Measurements from ENCODE around the gene MANEAL. TPM values are rescaled to one million over a fixed set of nuclear protein-coding genes. Genes with fewer than 3 reads are reported as not detected.

MANEAL gene
- total and polyA plus RNA-seq, 2 of the 4 experiments (the other 2 are of a cell fraction) = 0.54 to 0.55 TPM

DNA sequence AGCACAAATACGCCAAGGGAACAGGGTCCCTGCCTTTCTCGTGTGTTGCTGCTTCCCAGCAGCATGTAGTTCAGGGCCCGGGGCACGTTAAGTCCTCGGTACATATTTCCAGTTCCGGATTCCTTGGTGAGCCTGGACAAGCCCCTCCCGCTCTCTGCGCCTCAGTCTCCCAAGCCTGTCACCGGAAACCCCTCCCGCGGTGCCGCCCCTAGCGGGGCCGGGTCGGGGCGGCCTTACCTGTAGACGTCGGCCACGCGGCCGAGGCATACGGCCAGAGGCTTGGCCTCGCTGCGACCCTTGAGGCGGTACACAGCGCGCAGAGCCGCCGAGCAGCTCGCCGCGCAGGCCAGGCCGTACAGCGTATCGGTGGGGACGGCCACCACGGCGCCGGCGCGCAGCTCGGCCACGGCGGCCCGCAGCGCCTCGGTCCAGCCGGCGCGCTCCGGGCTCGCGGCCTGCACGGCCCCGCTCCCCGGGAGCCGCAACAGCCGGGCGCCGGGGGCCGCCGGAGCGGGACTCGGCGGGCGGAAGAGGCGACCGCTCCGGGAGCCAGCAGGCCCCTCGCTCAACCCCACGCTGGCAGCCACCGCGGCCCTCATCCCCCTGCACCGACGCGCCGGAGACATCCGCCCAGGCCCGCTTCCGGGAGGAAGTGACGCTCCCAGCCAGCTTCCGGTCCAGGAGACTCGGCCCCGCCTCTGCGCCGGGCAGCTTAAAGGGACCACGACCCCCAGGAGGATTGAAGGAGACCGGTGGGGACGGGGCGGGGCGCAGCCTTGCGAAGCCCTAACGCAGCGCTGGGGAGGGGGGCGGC lies 14.1 kb downstream of the MANEAL start, which contains the start of the genes C1orf122 and YRDC:
Gene C1orf122, plus strand, starts transcription at position 236 of the 814 bp plus-strand sequence. CDS start 615 bp downstream, outside the sequence.
Gene YRDC, minus strand, starts transcription at position 654 of the 814 bp plus-strand sequence. Its CDS starts 28 bp downstream, at position 626.
- Histone ChIP-seq H3K4me2 (ENCODE audit: low read depth, low read length) (peak within 1 kb of the TSS; percentile 90), H4K8ac (ENCODE audit: low read depth in 2 of 2, low read length in 2 of 2) (peak within 1 kb of the TSS; percentile 71 to 88), H3K18ac (ENCODE audit: low read depth, low read length) (no peak within 1 kb of the TSS; the same call in 1 of the 2 replicates), H4K91ac (ENCODE audit: insufficient read depth, low read depth, low read length) (peak within 1 kb of the TSS; percentile 44), H2AK5ac (ENCODE audit: low read depth, low read length) (peak within 1 kb of the TSS; percentile 79), H3K14ac (replicated peaks; ENCODE audit: low read depth, low read length) (peak within 1 kb of the TSS; percentile 78), H3K4me3 (ENCODE audit: insufficient read depth, low read depth, low read length) (peak within 1 kb of the TSS; percentile 90), H4K5ac (ENCODE audit: low read depth, low read length) (peak within 1 kb of the TSS; percentile 14), H2BK5ac (ENCODE audit: low read depth, low read length, poor library complexity, severe bottlenecking) (peak within 1 kb of the TSS; percentile 70), H3K4ac (ENCODE audit: low read depth, low read length) (peak within 1 kb of the TSS; percentile 85), H3K9ac (ENCODE audit: low read depth, low read length) (peak within 1 kb of the TSS; percentile 81), H3K4me1 (ENCODE audit: control insufficient read depth, insufficient read depth, low read length) (peaks cover 6% of the 10 kb centered on the region; the same call in 1 of the 2 replicates), H3K23ac (ENCODE audit: low read depth, low read length) (peak within 1 kb of the TSS; percentile 72), H2AK9ac (replicated peaks; ENCODE audit: low read depth, low read length, poor library complexity) (peak within 1 kb of the TSS; percentile 88), H2BK20ac (ENCODE audit: low read depth, low read length) (no peak within 1 kb of the TSS), H4K20me1 (ENCODE audit: insufficient read depth, low read length) (peaks cover 24% of the 10 kb centered on the region), H3K27me3 (ENCODE audit: control insufficient read depth, insufficient read depth, low read length) (no peaks in the 10 kb centered on the region), H3K56ac (ENCODE audit: extremely low read depth, insufficient read depth, low read length) (peak within 1 kb of the TSS; percentile 61; the same call in 1 of the 2 replicates), H2BK120ac (ENCODE audit: low read depth, low read length) (no peak within 1 kb of the TSS), H2AFZ (replicated peaks; ENCODE audit: low read length, poor library complexity) (peak within 1 kb of the TSS; percentile 94), H3K9me3 (ENCODE audit: control insufficient read depth, insufficient read depth, low read length) (no peaks in the 10 kb centered on the region), H3K79me1 (ENCODE audit: low read depth in 1 of 2, low read length in 2 of 2) (peaks cover 36 to 58% of the 10 kb centered on the region in 2 experiments), H2BK15ac (ENCODE audit: low read depth, low read length) (no peak within 1 kb of the TSS), H3K27ac (ENCODE audit: insufficient read depth, low read length) (peak within 1 kb of the TSS; percentile 88), H3K36me3 (ENCODE audit: control insufficient read depth, insufficient read depth, low read length) (peaks cover 30% of the 10 kb centered on the region), H3K9me1 (ENCODE audit: insufficient read depth, low read length) (peaks cover 5% of the 10 kb centered on the region; the same call in 1 of the 2 replicates)
- TSS peak; percentile 3 for BruUV-seq (replicated peaks)
- ChIA-PET POLR2A (ENCODE audit: unreplicated experiment) (interaction anchor here (0.6 to 1.1 kb wide), 6 partner anchors 35 to 1754 kb away, joined by 3 to 17 read pairs (median 4); partner anchors contain the start of gene DNALI1), CTCF (interaction anchor here (0.6 to 1.5 kb wide), 5 partner anchors 9 to 205 kb away, joined by 3 to 7 read pairs (median 4); partner anchors contain the start of gene MTF1)
- TF ChIP-seq RFX5 (IDR thresholded peaks at IDR 0.05; ENCODE audit: low read depth, low read length) (no peak), POLR2A (IDR thresholded peaks at IDR 0.05; ENCODE audit: low read depth, low read length) (peak; percentile 92), FOS (IDR thresholded peaks at IDR 0.05; ENCODE audit: low read depth, low read length) (no peak), CHD1 (IDR thresholded peaks at IDR 0.05; ENCODE audit: low read depth, low read length) (peak; percentile 48; the same call in 1 of the 2 replicates), MAZ (IDR thresholded peaks at IDR 0.05; ENCODE audit: borderline replicate concordance, low read depth, low read length) (peak; percentile 88), MXI1 (IDR thresholded peaks at IDR 0.05; ENCODE audit: borderline replicate concordance, low read depth, low read length) (peak; percentile 89; the same call in 1 of the 2 replicates)
- dilution Hi-C loops (cut with HindIII; ENCODE audit: low sequenced_read_pairs, unreplicated experiment) = no loop called here
- ATAC-seq (ENCODE audit: low read depth) = peak; percentile 84
- WGBS, 2 experiments (ENCODE audit: extremely low coverage in 2 of 2, insufficient read length in 1 of 2) = 0% methylated on average over 30 of the region's 95 CpGs; no CpG with 5 or more reads in 1 of the 2 experiments
- intact Hi-C loops (cut with micrococcal nuclease) = loop anchor here (1.0 to 10.0 kb wide), 3 partner anchors 53 to 203 kb away; partner anchors contain the start of gene CDCA8
- peak; percentile 92 for DNase-seq
- in situ Hi-C loops (cut with MboI; ENCODE audit: low sequenced_read_pairs) = no loop called here
